Liver (tissue), 9 donors: ENCODE measurements around the gene TRAPPC12. TPM values are rescaled to one million over a fixed set of nuclear protein-coding genes. Genes with fewer than 3 reads are reported as not detected.
A peak's percentile ranks its signal among the peaks of the same experiment; 100 is the strongest.

Experiments used
- DNase-seq: peaks from one replicate; pipeline ENCODE4 v3.0.0-alpha.2; 2017; ENCODE audit warnings: low spot score
- H3K27ac ChIP-seq, 2 donors: one replicate each; pipeline ENCODE4 v1.7.0; 2013; ENCODE audit warnings: inconsistent platforms in 2 of 2, low read length in 2 of 2, control low read depth in 1 of 2, low read depth in 1 of 2, mild to moderate bottlenecking in 1 of 2
- H3K27me3 ChIP-seq, 4 donors: one replicate each; pipeline versions ENCODE4 v1.6.1 to v1.7.0; 2013; ENCODE audit warnings: low read length in 3 of 4, inconsistent platforms in 1 of 4, mild to moderate bottlenecking in 1 of 4, moderate library complexity in 1 of 4; ENCODE audit not compliant: control insufficient read depth in 4 of 4, insufficient read depth in 4 of 4
- H3K36me3 ChIP-seq, 4 donors: one replicate each; pipeline versions ENCODE4 v1.6.1 to v1.7.0; 2013; ENCODE audit warnings: low read length in 3 of 4, mild to moderate bottlenecking in 3 of 4, low read depth in 1 of 4, moderate library complexity in 1 of 4; ENCODE audit not compliant: control insufficient read depth in 4 of 4, insufficient read depth in 3 of 4
- H3K4me1 ChIP-seq, 4 donors: one replicate each; pipeline versions ENCODE4 v1.6.1 to v1.7.0; 2013; ENCODE audit warnings: low read length in 3 of 4, mild to moderate bottlenecking in 3 of 4, moderate library complexity in 1 of 4; ENCODE audit not compliant: control insufficient read depth in 4 of 4, insufficient read depth in 4 of 4
- H3K4me3 ChIP-seq, 3 donors: one replicate each; pipeline versions ENCODE4 v1.6.1 to v1.7.0; 2013; ENCODE audit warnings: low read length in 3 of 3, control low read depth in 1 of 3, low read depth in 1 of 3, mild to moderate bottlenecking in 1 of 3
- H3K9ac ChIP-seq, 2 donors: one replicate each; pipeline ENCODE4 v1.7.0; 2013; ENCODE audit warnings: low read length in 2 of 2, mild to moderate bottlenecking in 2 of 2, moderate library complexity in 2 of 2, control low read depth in 1 of 2, low read depth in 1 of 2
- H3K9me3 ChIP-seq, 4 donors: one replicate each; pipeline versions ENCODE4 v1.6.1 to v1.7.0; 2013; ENCODE audit warnings: low read length in 3 of 4; ENCODE audit not compliant: control insufficient read depth in 4 of 4
- ATF3 ChIP-seq: IDR thresholded peaks from 2 replicates; pipeline ENCODE4 v1.6.1; 2016; ENCODE audit warnings: antibody characterized with exemption
- CTCF ChIP-seq: fragments of 150-350 bp; IDR thresholded peaks from 2 replicates; pipeline ENCODE4 v1.5.1; 2017; ENCODE audit warnings: improper control_type of control experiment, low read depth, low read length; ENCODE audit not compliant: missing input control
- EGR1 ChIP-seq, 2 donors: IDR thresholded peaks; 2 replicates each; pipeline ENCODE4 v1.6.1; 2016 to 2018; ENCODE audit warnings: antibody characterized with exemption in 2 of 2, low read depth in 2 of 2
- FOXA1 ChIP-seq: IDR thresholded peaks from 2 replicates; pipeline ENCODE4 v1.6.1; 2016; ENCODE audit warnings: antibody characterized with exemption
- FOXA2 ChIP-seq: IDR thresholded peaks from 2 replicates; pipeline ENCODE4 v1.6.1; 2016; ENCODE audit warnings: antibody characterized with exemption
- GABPA ChIP-seq, 2 donors: IDR thresholded peaks in 1 of 2; conservative IDR thresholded peaks in 1 of 2; 2 replicates each; pipeline ENCODE4 v1.6.1; 2016; ENCODE audit warnings: antibody characterized with exemption in 2 of 2, mild to moderate bottlenecking in 1 of 2, moderate library complexity in 1 of 2
- HNF4A ChIP-seq, 2 donors: conservative IDR thresholded peaks; 2 replicates each; pipeline ENCODE4 v1.6.1; 2016; ENCODE audit warnings: antibody characterized with exemption in 2 of 2, mild to moderate bottlenecking in 2 of 2
- HNF4G ChIP-seq: IDR thresholded peaks from 2 replicates; pipeline ENCODE4 v1.6.1; 2016; ENCODE audit warnings: antibody characterized with exemption
- JUND ChIP-seq, 2 donors: IDR thresholded peaks; 2 replicates each; pipeline ENCODE4 v1.6.1; 2016; ENCODE audit warnings: antibody characterized with exemption in 2 of 2
- MAX ChIP-seq: IDR thresholded peaks from 2 replicates; pipeline ENCODE4 v1.6.1; 2016; ENCODE audit warnings: antibody characterized with exemption
- NR2F2 ChIP-seq: IDR thresholded peaks from 2 replicates; pipeline ENCODE4 v1.6.1; 2016; ENCODE audit warnings: antibody characterized with exemption
- RAD21 ChIP-seq, 2 donors: IDR thresholded peaks; 2 replicates each; pipeline ENCODE4 v1.6.1; 2016; ENCODE audit warnings: antibody characterized with exemption in 2 of 2, mild to moderate bottlenecking in 2 of 2
- REST ChIP-seq: IDR thresholded peaks from 2 replicates; pipeline ENCODE4 v1.6.1; 2016; ENCODE audit warnings: antibody characterized with exemption, mild to moderate bottlenecking
- RXRA ChIP-seq, 2 donors: IDR thresholded peaks; 2 replicates each; pipeline ENCODE4 v1.6.1; 2017 to 2018; ENCODE audit warnings: antibody characterized with exemption in 2 of 2, mild to moderate bottlenecking in 1 of 2
- SP1 ChIP-seq: IDR thresholded peaks from 2 replicates; pipeline ENCODE4 v1.6.1; 2018; ENCODE audit warnings: antibody characterized with exemption, mild to moderate bottlenecking
- TAF1 ChIP-seq: conservative IDR thresholded peaks from 2 replicates; pipeline ENCODE4 v1.6.1; 2016; ENCODE audit warnings: antibody characterized with exemption, mild to moderate bottlenecking
- WGBS: extraction: QIAGEN DNeasy Blood & Tissue Kit; methylation state at CpG from one replicate; pipeline ENCODE4 v1.1.7; 2013; 5-methylcytosine and 5-hydroxymethylcytosine counted together
- polyA plus RNA-seq, 2 donors: library from polyadenylated mRNA; stranded (reverse) in 1 of 2; unstranded in 1 of 2; fragments of 200-250 nt in 1 of 2; fragments of >200 nt in 1 of 2; fragmentation: Nextera tagmentation in 1 of 2; extraction: Ambion mirVana in 1 of 2; gene quantifications; one replicate each; pipeline versions ENCODE4 v1.2.1 to v1.2.3, GENCODE V29; 2013 to 2015
- total RNA-seq, 2 donors: library from RNA; depleted of rRNA; stranded (reverse); fragments of >200 nt; gene quantifications; one replicate each; pipeline ENCODE4 v1.2.3, GENCODE V29; 2014
- donor health status: healthy.
- donor health status: healthy.
- donor health status: healthy.
- donor health status: healthy.
- donor health status: healthy.

TRAPPC12 gene
- total and polyA plus RNA-seq, 4 donors: 30.2 to 60.9 (median 39.7) TPM

- TF ChIP-seq REST: no peak
- TF ChIP-seq SP1: peak; percentile 24
- no peak for TF ChIP-seq JUND (IDR thresholded peaks at IDR 0.05)
These were observed 44.8 kb downstream of the TRAPPC12 start (continued) for GRCh38 chr2:3424171-3424795.

GRCh38 chr2:3426615-3427014, 47.1 kb downstream of the TRAPPC12 start:
- 97% methylated on average over 14 of the region's 14 CpGs for whole genome bisulfite sequencing
- DNase-seq: no peak
- Histone ChIP-seq H3K27ac (no peak overlapping the region), H3K4me1 (peaks cover 0 to 12% (median 9%) of the 10 kb centered on the region in 4 donors), H3K36me3 (peaks cover 12 to 50% (median 16%) of the 10 kb centered on the region in 4 donors), H3K27me3 (no peaks in the 10 kb centered on the region), H3K4me3 (no peak overlapping the region), H3K9me3 (no peaks in the 10 kb centered on the region), H3K9ac (no peak overlapping the region)
- no peak for TF ChIP-seq SP1
- TF ChIP-seq HNF4G: no peak
- TF ChIP-seq REST: no peak
- TF ChIP-seq TAF1: no peak
- no peak for TF ChIP-seq EGR1 (IDR thresholded peaks at IDR 0.05; ENCODE audit: low read depth in 2 of 2)
- TF ChIP-seq CTCF: no peak
- no peak for TF ChIP-seq RAD21 (IDR thresholded peaks at IDR 0.05)
- no peak for TF ChIP-seq FOXA1
- no peak for TF ChIP-seq FOXA2
- TF ChIP-seq GABPA (IDR thresholded peaks at IDR 0.05 in 1 of 2, conservative IDR thresholded peaks at IDR 0.05 in 1 of 2): no peak
- no peak for TF ChIP-seq MAX
- TF ChIP-seq NR2F2: no peak
- no peak for TF ChIP-seq ATF3
- TF ChIP-seq HNF4A (conservative IDR thresholded peaks at IDR 0.05): no peak
- no peak for TF ChIP-seq JUND (IDR thresholded peaks at IDR 0.05)
- TF ChIP-seq RXRA (IDR thresholded peaks at IDR 0.05): no peak
